Muscle of leg (tissue), 11 donors: Measurements from ENCODE around the gene AKIRIN2. TPM values are rescaled to one million over a fixed set of nuclear protein-coding genes. Genes with fewer than 3 reads are reported as not detected.

ENCODE experiments used
- DNase-seq: peaks from one replicate; pipeline ENCODE4 v3.0.0; 2013
- H3K27ac ChIP-seq: one replicate; pipeline ENCODE4 v1.5.1; 2013; ENCODE audit warnings: mild to moderate bottlenecking, low read length, control low read depth
- H3K27me3 ChIP-seq: one replicate; pipeline ENCODE4 v1.6.1; 2013; ENCODE audit warnings: low read length; ENCODE audit not compliant: control insufficient read depth, insufficient read depth
- H3K36me3 ChIP-seq: one replicate; pipeline ENCODE4 v1.6.1; 2013; ENCODE audit warnings: low read length; ENCODE audit not compliant: control insufficient read depth, insufficient read depth
- H3K4me1 ChIP-seq: one replicate; pipeline ENCODE4 v1.6.1; 2013; ENCODE audit warnings: low read length; ENCODE audit not compliant: control insufficient read depth, insufficient read depth
- H3K4me3 ChIP-seq: one replicate; pipeline ENCODE4 v1.5.1; 2013; ENCODE audit warnings: low read length, control low read depth
- H3K9me3 ChIP-seq: replicated peaks from 2 replicates; pipeline ENCODE4 v1.6.1; 2013; ENCODE audit warnings: low read depth, low read length; ENCODE audit not compliant: control insufficient read depth
- WGBS: methylation state at CpG from one replicate; pipeline ENCODE4 v1.1.5; 2013; ENCODE audit warnings: missing lambda C conversion rate; ENCODE audit not compliant: insufficient coverage; 5-methylcytosine and 5-hydroxymethylcytosine counted together
- polyA plus RNA-seq, 8 donors: library from polyadenylated mRNA; unstranded; fragments of 120-200 nt; gene quantifications; one replicate each; pipeline versions ENCODE4 v1.2.1 to v1.2.3, GENCODE V29; 2013; ENCODE audit warnings: inconsistent platforms in 1 of 8, low replicate concordance in 1 of 8; ENCODE audit not compliant: insufficient read length in 8 of 8, insufficient read depth in 1 of 8
- total RNA-seq: library from RNA; stranded (reverse); fragments of 120-200 nt; gene quantifications from one replicate; pipeline ENCODE4 v1.2.4, GENCODE V29; 2013

AKIRIN2 gene
- total and polyA plus RNA-seq, 9 donors: 13.0 to 52.2 (median 41.9) TPM

- no peaks in the 10 kb centered on the region for H3K9me3 ChIP-seq
- H3K36me3 ChIP-seq: peaks cover 10% of the 10 kb centered on the region
- H3K27me3 ChIP-seq: no peaks in the 10 kb centered on the region
- H3K27ac ChIP-seq: no peak overlapping the region
- no peaks in the 10 kb centered on the region for H3K4me1 ChIP-seq
- H3K4me3 ChIP-seq: no peak overlapping the region
- DNase-seq: no peak
Observed at GRCh38 chr6:87655824-87656223, 46.2 kb downstream of the AKIRIN2 start.

DNA sequence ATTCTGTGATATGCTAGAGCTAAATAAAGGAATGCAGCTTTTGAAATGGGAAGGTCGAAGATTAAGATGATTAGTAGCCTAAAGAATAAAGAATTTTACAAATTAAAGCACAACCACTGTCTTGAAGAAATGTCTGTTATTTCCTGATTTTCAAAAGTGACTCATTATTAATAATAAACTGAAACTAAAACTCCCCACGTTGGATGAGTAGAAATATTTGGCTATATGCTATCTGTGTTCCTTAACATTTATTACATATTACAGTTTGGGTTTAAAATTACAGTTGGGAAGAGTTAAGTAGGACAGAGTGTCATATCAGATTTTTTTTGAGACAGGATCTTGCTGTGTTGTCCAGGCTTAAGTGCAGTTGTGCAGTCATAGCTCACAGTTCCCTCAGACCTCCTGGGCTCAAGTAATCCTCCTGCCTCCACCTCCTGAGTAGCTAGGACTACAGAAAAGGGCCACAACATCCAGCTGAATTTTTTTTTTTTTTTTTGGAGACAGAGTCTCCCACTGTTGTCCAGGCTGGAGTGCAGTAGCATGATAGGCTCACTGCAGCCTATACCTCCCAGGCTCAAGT is 47.1 kb downstream of the AKIRIN2 start:
- H3K36me3 ChIP-seq: peaks cover 10% of the 10 kb centered on the region
- H3K4me1 ChIP-seq: no peaks in the 10 kb centered on the region
- H3K4me3 ChIP-seq: no peak overlapping the region
- DNase-seq: no peak
- WGBS: no CpG with 5 or more reads among the region's 2 CpGs
- no peaks in the 10 kb centered on the region for H3K27me3 ChIP-seq
- no peaks in the 10 kb centered on the region for H3K9me3 ChIP-seq
- no peak overlapping the region for H3K27ac ChIP-seq

- H3K27me3 ChIP-seq: no peaks in the 10 kb centered on the region
- peaks cover 10% of the 10 kb centered on the region for H3K36me3 ChIP-seq
- H3K27ac ChIP-seq: no peak overlapping the region
- no peak for DNase-seq
- no peaks in the 10 kb centered on the region for H3K4me1 ChIP-seq
- no peaks in the 10 kb centered on the region for H3K9me3 ChIP-seq
- no CpG with 5 or more reads among the region's 1 CpG for WGBS
- H3K4me3 ChIP-seq: no peak overlapping the region
Observed at GRCh38 chr6:87654122-87654521, 47.9 kb downstream of the AKIRIN2 start.

GRCh38 chr6:87653074-87653962 is 48.7 kb downstream of the AKIRIN2 start:
- Histone ChIP-seq H3K36me3 (peaks cover 10% of the 10 kb centered on the region), H3K27me3 (no peaks in the 10 kb centered on the region), H3K27ac (no peak overlapping the region), H3K9me3 (no peaks in the 10 kb centered on the region), H3K4me3 (no peak overlapping the region), H3K4me1 (no peaks in the 10 kb centered on the region)
- DNase-seq: no peak
- 100% methylated on average over 1 of the region's 3 CpGs for WGBS

GRCh38 chr6:87645080-87645479 is 57.0 kb downstream of the AKIRIN2 start:
- no peak for DNase-seq
- no peaks in the 10 kb centered on the region for H3K4me1 ChIP-seq
- no peak overlapping the region for H3K4me3 ChIP-seq
- H3K36me3 ChIP-seq: no peaks in the 10 kb centered on the region
- no CpG with 5 or more reads among the region's 1 CpG for WGBS
- no peaks in the 10 kb centered on the region for H3K27me3 ChIP-seq
- H3K27ac ChIP-seq: no peak overlapping the region
- no peaks in the 10 kb centered on the region for H3K9me3 ChIP-seq

DNA sequence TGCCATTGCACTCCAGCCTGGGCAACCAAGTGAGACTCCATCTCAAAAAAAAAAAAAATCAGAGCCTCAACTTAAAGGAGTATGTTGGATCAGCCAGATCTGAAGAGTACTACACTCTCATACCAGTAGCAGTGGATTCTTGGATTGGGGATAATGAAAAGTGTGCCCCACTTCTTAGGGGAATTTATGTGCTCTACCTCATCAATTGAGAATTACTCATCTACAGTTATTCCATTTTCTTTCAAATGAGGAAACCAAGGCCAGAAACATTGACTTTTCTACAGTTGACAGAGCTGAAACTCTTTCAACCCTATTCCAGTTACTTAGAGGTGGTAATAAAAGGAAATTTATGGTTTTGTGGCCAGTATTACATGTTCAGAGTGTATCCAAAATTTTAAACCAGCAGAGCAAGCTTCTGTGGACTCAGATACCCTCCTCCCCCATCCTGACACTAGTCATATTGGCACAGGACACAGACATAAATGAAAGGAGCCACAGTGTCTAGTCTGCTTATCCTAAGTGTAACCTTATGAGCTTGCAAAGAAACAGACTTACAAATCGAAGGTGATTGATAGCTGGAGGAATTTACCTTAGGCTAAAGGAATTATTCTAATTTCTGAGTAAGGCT is 60.9 kb downstream of the AKIRIN2 start:
- DNase-seq: no peak
- WGBS: no CpG with 5 or more reads among the region's 1 CpG
- Histone ChIP-seq H3K36me3 (peaks cover 12% of the 10 kb centered on the region), H3K4me1 (no peaks in the 10 kb centered on the region), H3K4me3 (no peak overlapping the region), H3K9me3 (no peaks in the 10 kb centered on the region), H3K27me3 (no peaks in the 10 kb centered on the region), H3K27ac (no peak overlapping the region)

DNA sequence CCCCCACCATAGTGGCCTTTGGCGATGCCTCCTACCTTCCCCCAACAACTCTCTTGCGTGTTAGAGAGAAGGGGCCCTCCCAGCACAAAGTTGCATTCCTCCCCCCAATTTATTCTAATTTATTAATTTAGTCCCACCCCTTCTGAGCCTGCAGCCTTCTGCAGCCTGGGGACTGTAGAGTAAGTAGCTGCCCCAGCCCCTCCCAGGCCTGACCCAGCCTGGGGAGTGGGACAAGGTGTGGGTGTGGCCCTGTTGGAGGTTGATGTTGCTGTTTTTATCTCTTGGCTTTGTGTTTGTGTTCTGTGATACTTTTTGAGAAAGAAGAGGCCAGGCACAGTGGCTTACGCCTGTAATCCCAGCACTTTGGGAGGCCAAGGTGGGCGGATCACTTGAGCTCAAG is 62.7 kb downstream of the AKIRIN2 start:
- no peaks in the 10 kb centered on the region for H3K27me3 ChIP-seq
- H3K36me3 ChIP-seq: peaks cover 15% of the 10 kb centered on the region
- H3K27ac ChIP-seq: no peak overlapping the region
- H3K9me3 ChIP-seq: no peaks in the 10 kb centered on the region
- H3K4me3 ChIP-seq: no peak overlapping the region
- WGBS: no CpG with 5 or more reads among the region's 4 CpGs
- no peaks in the 10 kb centered on the region for H3K4me1 ChIP-seq
- DNase-seq: no peak

DNA sequence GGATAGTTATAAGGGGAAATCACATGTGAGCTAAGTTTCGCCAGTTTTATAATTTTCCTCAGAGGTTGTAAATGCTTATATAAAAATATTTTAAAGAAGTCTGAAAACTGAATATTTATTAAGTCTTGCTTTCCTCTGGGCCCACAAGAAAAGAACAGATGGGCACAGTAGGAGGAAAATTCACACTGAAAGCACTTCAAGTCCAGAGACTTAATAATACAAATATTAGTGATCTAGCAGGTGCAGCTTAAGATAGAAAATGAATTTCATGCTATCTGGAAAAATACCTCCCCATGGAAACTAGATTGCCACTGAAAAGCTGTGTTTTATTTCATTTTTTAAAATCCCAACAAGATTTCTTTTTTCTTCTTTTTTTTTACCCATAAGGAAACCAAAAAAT is 64.9 kb downstream of the AKIRIN2 start:
- Histone ChIP-seq H3K36me3 (peaks cover 15% of the 10 kb centered on the region), H3K27me3 (no peaks in the 10 kb centered on the region), H3K4me1 (no peaks in the 10 kb centered on the region), H3K4me3 (no peak overlapping the region), H3K9me3 (no peaks in the 10 kb centered on the region), H3K27ac (no peak overlapping the region)
- DNase-seq: no peak
- no CpG with 5 or more reads among the region's 1 CpG for WGBS

- no CpG with 5 or more reads among the region's 1 CpG for WGBS
- Histone ChIP-seq H3K4me3 (no peak overlapping the region), H3K27me3 (no peaks in the 10 kb centered on the region), H3K27ac (no peak overlapping the region), H3K9me3 (no peaks in the 10 kb centered on the region), H3K4me1 (no peaks in the 10 kb centered on the region), H3K36me3 (peaks cover 15% of the 10 kb centered on the region)
- DNase-seq: no peak
Observed at GRCh38 chr6:87636315-87636714, 65.7 kb downstream of the AKIRIN2 start.

DNA sequence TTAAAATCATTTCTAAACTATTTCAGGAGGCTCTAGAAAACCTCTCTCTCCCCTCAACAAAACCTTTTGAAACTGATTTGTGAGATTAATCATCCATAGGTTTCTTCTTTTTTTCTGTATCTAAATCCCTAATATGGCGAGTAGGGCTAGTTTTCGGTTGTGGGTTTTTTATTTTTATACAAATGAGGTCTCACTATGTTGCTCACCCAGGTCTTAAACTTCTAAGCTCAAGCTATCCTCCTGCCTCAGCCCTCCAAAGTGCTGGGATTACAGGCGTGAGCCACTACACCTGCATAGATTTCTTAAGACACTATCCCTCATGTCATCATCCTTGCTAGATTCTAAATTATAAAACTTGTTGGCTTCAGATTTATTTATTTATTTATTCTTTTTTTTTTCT is 68.2 kb downstream of the AKIRIN2 start:
- Histone ChIP-seq H3K36me3 (peaks cover 10% of the 10 kb centered on the region), H3K27me3 (no peaks in the 10 kb centered on the region), H3K9me3 (no peaks in the 10 kb centered on the region), H3K4me1 (no peaks in the 10 kb centered on the region), H3K27ac (no peak overlapping the region), H3K4me3 (no peak overlapping the region)
- WGBS: no CpG with 5 or more reads among the region's 3 CpGs
- DNase-seq: no peak
